Measurements from ENCODE around the gene LRRC23. TPM values are rescaled to one million over a fixed set of nuclear protein-coding genes. Genes with fewer than 3 reads are reported as not detected.

LRRC23 gene
- total and polyA plus RNA-seq, 3 donors from 2014 or later: 32.7 to 112 (median 33.9) TPM

- 35 to 38% methylated on average over 11 to 16 of the region's 16 CpGs for WGBS, 2 donors
- intact Hi-C loops (cut with DNase I; ENCODE audit: low total_unique reads): no loop called here
- peak overlapping the region; percentile 55 to 68 for H3K27ac ChIP-seq
- H3K36me3 ChIP-seq (ENCODE audit: low read depth, missing control alignments): no peaks in the 10 kb centered on the region
- no peak for TF ChIP-seq CTCF (IDR thresholded peaks at IDR 0.05)
- TF ChIP-seq POLR2A (IDR thresholded peaks at IDR 0.05): no peak
- no peak overlapping the region for H3K4me3 ChIP-seq
- H3K27me3 ChIP-seq: no peaks in the 10 kb centered on the region
- H3K9me3 ChIP-seq: no peaks in the 10 kb centered on the region
- DNase-seq: peak; percentile 62
- peaks cover 22% of the 10 kb centered on the region for H3K4me1 ChIP-seq
These were observed 57.2 kb downstream of the LRRC23 start for GRCh38 chr12:6961695-6962284.

GRCh38 chr12:6962285-6963015, 57.8 kb downstream of the LRRC23 start:
- DNase-seq: no peak
- WGBS, 2 donors: 85 to 90% methylated on average over 12 to 25 of the region's 25 CpGs
- Histone ChIP-seq H3K36me3 (ENCODE audit: low read depth, missing control alignments) (no peaks in the 10 kb centered on the region), H3K27ac (peak overlapping the region; percentile 55 to 68), H3K4me1 (peaks cover 22% of the 10 kb centered on the region), H3K27me3 (no peaks in the 10 kb centered on the region), H3K9me3 (no peaks in the 10 kb centered on the region), H3K4me3 (no peak overlapping the region)
- TF ChIP-seq CTCF (IDR thresholded peaks at IDR 0.05): no peak
- no peak for TF ChIP-seq POLR2A (IDR thresholded peaks at IDR 0.05)
- intact Hi-C loops (cut with DNase I; ENCODE audit: low total_unique reads): no loop called here

- Histone ChIP-seq H3K9me3 (no peaks in the 10 kb centered on the region), H3K4me3 (no peak overlapping the region), H3K27me3 (no peaks in the 10 kb centered on the region), H3K4me1 (peaks cover 22% of the 10 kb centered on the region), H3K36me3 (ENCODE audit: low read depth, missing control alignments) (no peaks in the 10 kb centered on the region), H3K27ac (peak overlapping the region in 1 of 2 donors; percentile 68)
- WGBS, 2 donors: 83 to 85% methylated on average over 25 to 32 of the region's 32 CpGs
- intact Hi-C loops (cut with DNase I; ENCODE audit: low total_unique reads): no loop called here
- TF ChIP-seq POLR2A (IDR thresholded peaks at IDR 0.05) (no peak), CTCF (IDR thresholded peaks at IDR 0.05) (no peak)
- DNase-seq: no peak
These were observed 58.6 kb downstream of the LRRC23 start for GRCh38 chr12:6963016-6963731.

MicroRNA genes within 50 kb of the gene (microRNA counts, 767-probe panel; counts per million panel counts)
- microRNA hsa-miR-141-3p (0 to 152 counts per million in 2 donors), microRNA hsa-miR-200c-3p (0 to 152 counts per million in 2 donors)

Small RNAs within 50 kb of the gene (microRNA-seq; reads per million reads assigned to microRNA genes)
- gene MIR141 (ENCODE audit: borderline number of aligned reads in 2 of 2, borderline replicate concordance in 1 of 2) (2.8 to 9.0 reads per million in 2 donors), gene MIR200C (ENCODE audit: borderline number of aligned reads in 2 of 2, borderline replicate concordance in 1 of 2) (122 to 307 reads per million in 2 donors)

Small RNAs within 50 kb of the gene (small RNA-seq; reads per million reads assigned to genes)
- gene MIR141 (0.09 to 0.92 reads per million in 2 donors), gene MIR200C (0 to 1.5 reads per million in 2 donors), gene RNU7-1 (0 reads per million in 2 donors)

Other genes with a start within 250 kb of the LRRC23 start
- gene ING4, start 241.7 kb upstream of the LRRC23 start, total RNA-seq: 10 to 100 TPM; 58.3 to 63.0 TPM
- 48.1 TPM for gene ING4, start 241.7 kb upstream of the LRRC23 start, polyA plus RNA-seq (ENCODE audit: insufficient read depth, low read depth, low replicate concordance)
- 10 to 100 TPM; 78.5 to 85.1 TPM for gene ZNF384, start 215.4 kb upstream of the LRRC23 start, total RNA-seq
- gene ZNF384, start 215.4 kb upstream of the LRRC23 start, polyA plus RNA-seq (ENCODE audit: insufficient read depth, low read depth, low replicate concordance): 94.9 TPM
- gene PIANP, start 204.0 kb upstream of the LRRC23 start, total RNA-seq: 1 to 10 TPM; 3.3 to 5.8 TPM
- 7.6 TPM for gene PIANP, start 204.0 kb upstream of the LRRC23 start, polyA plus RNA-seq (ENCODE audit: insufficient read depth, low read depth, low replicate concordance)
- gene COPS7A, start 180.8 kb upstream of the LRRC23 start, total RNA-seq: 10 to 100 TPM; 68.3 to 82.4 TPM
- gene COPS7A, start 180.8 kb upstream of the LRRC23 start, polyA plus RNA-seq (ENCODE audit: insufficient read depth, low read depth, low replicate concordance): 69.4 TPM
- 100 to 1,000 TPM; 211 to 242 TPM for gene MLF2, start 151.7 kb upstream of the LRRC23 start, total RNA-seq
- gene MLF2, start 151.7 kb upstream of the LRRC23 start, polyA plus RNA-seq (ENCODE audit: insufficient read depth, low read depth, low replicate concordance): 177 TPM
- 10 to 100 TPM; 53.4 to 64.3 TPM for gene PTMS, start 138.5 kb upstream of the LRRC23 start, total RNA-seq
- gene PTMS, start 138.5 kb upstream of the LRRC23 start, polyA plus RNA-seq (ENCODE audit: insufficient read depth, low read depth, low replicate concordance): 185 TPM
- gene LAG3, start 132.3 kb upstream of the LRRC23 start, total RNA-seq: 1 to 10 TPM; 4.1 to 7.1 TPM
- gene LAG3, start 132.3 kb upstream of the LRRC23 start, polyA plus RNA-seq (ENCODE audit: insufficient read depth, low read depth, low replicate concordance): 6.3 TPM
- 1 to 10 TPM; 2.0 to 4.5 TPM for gene CD4, start 115.3 kb upstream of the LRRC23 start, total RNA-seq
- gene CD4, start 115.3 kb upstream of the LRRC23 start, polyA plus RNA-seq (ENCODE audit: insufficient read depth, low read depth, low replicate concordance): 22.2 TPM
- gene GPR162, start 83.0 kb upstream of the LRRC23 start, total RNA-seq: 1 to 10 TPM in 1 of 2 donors, under 1 TPM in 1; 0.94 to 2.2 TPM
- 1.8 TPM for gene GPR162, start 83.0 kb upstream of the LRRC23 start, polyA plus RNA-seq (ENCODE audit: insufficient read depth, low read depth, low replicate concordance)
- gene P3H3, start 76.4 kb upstream of the LRRC23 start, total RNA-seq: 10 to 100 TPM; 13.1 to 18.8 TPM
- 19.2 TPM for gene P3H3, start 76.4 kb upstream of the LRRC23 start, polyA plus RNA-seq (ENCODE audit: insufficient read depth, low read depth, low replicate concordance)
- gene GNB3, start 63.9 kb upstream of the LRRC23 start, total RNA-seq: 1 to 10 TPM; 4.8 to 5.0 TPM
- 1.6 TPM for gene GNB3, start 63.9 kb upstream of the LRRC23 start, polyA plus RNA-seq (ENCODE audit: insufficient read depth, low read depth, low replicate concordance)
- gene CDCA3, start 53.5 kb upstream of the LRRC23 start, total RNA-seq: 10 to 100 TPM; 27.5 to 43.5 TPM
- 81.7 TPM for gene CDCA3, start 53.5 kb upstream of the LRRC23 start, polyA plus RNA-seq (ENCODE audit: insufficient read depth, low read depth, low replicate concordance)
- gene USP5, start 52.7 kb upstream of the LRRC23 start, total RNA-seq: 10 to 100 TPM; 96.1 to 97.5 TPM
- 154 TPM for gene USP5, start 52.7 kb upstream of the LRRC23 start, polyA plus RNA-seq (ENCODE audit: insufficient read depth, low read depth, low replicate concordance)
- 100 to 1,000 TPM; 347 to 356 TPM for gene TPI1, start 37.3 kb upstream of the LRRC23 start, total RNA-seq
- 544 TPM for gene TPI1, start 37.3 kb upstream of the LRRC23 start, polyA plus RNA-seq (ENCODE audit: insufficient read depth, low read depth, low replicate concordance)
- gene SPSB2, start 31.5 kb upstream of the LRRC23 start, total RNA-seq: 10 to 100 TPM; 11.6 to 22.0 TPM
- gene SPSB2, start 31.5 kb upstream of the LRRC23 start, polyA plus RNA-seq (ENCODE audit: insufficient read depth, low read depth, low replicate concordance): 21.3 TPM
- gene ENO2, start 9.8 kb downstream of the LRRC23 start, total RNA-seq: 1 to 10 TPM; 8.8 to 8.9 TPM
- 14.3 TPM for gene ENO2, start 9.8 kb downstream of the LRRC23 start, polyA plus RNA-seq (ENCODE audit: insufficient read depth, low read depth, low replicate concordance)
- 10 to 100 TPM; 63.4 to 73.2 TPM for gene ATN1, start 23.1 kb downstream of the LRRC23 start, total RNA-seq
- gene ATN1, start 23.1 kb downstream of the LRRC23 start, polyA plus RNA-seq (ENCODE audit: insufficient read depth, low read depth, low replicate concordance): 40.5 TPM
- gene RNU7-1, start 39.0 kb downstream of the LRRC23 start, total RNA-seq: not detected
- gene RNU7-1, start 39.0 kb downstream of the LRRC23 start, polyA plus RNA-seq (ENCODE audit: insufficient read depth, low read depth, low replicate concordance): not detected
- 100 to 1,000 TPM; 143 to 236 TPM for gene C12orf57, start 39.2 kb downstream of the LRRC23 start, total RNA-seq
- gene C12orf57, start 39.2 kb downstream of the LRRC23 start, polyA plus RNA-seq (ENCODE audit: insufficient read depth, low read depth, low replicate concordance): 141 TPM
- 1 to 10 TPM; 3.7 to 9.1 TPM for gene PTPN6, start 46.5 kb downstream of the LRRC23 start, total RNA-seq
- 19.1 TPM for gene PTPN6, start 46.5 kb downstream of the LRRC23 start, polyA plus RNA-seq (ENCODE audit: insufficient read depth, low read depth, low replicate concordance)
- 100 to 1,000 TPM; 118 to 153 TPM for gene PHB2, start 65.8 kb downstream of the LRRC23 start, total RNA-seq
- 97.3 TPM for gene PHB2, start 65.8 kb downstream of the LRRC23 start, polyA plus RNA-seq (ENCODE audit: insufficient read depth, low read depth, low replicate concordance)
- 10 to 100 TPM; 40.2 to 45.5 TPM for gene EMG1, start 66.1 kb downstream of the LRRC23 start, total RNA-seq
- gene EMG1, start 66.1 kb downstream of the LRRC23 start, polyA plus RNA-seq (ENCODE audit: insufficient read depth, low read depth, low replicate concordance): 36.7 TPM
- 10 to 100 TPM; 26.0 to 30.2 TPM for gene LPCAT3, start 113.7 kb downstream of the LRRC23 start, total RNA-seq
- 33.2 TPM for gene LPCAT3, start 113.7 kb downstream of the LRRC23 start, polyA plus RNA-seq (ENCODE audit: insufficient read depth, low read depth, low replicate concordance)
- gene C1S, start 155.9 kb downstream of the LRRC23 start, total RNA-seq: 100 to 1,000 TPM in 1 of 2 donors, 10 to 100 TPM in 1; 86.1 to 190 TPM
- gene C1S, start 155.9 kb downstream of the LRRC23 start, polyA plus RNA-seq (ENCODE audit: insufficient read depth, low read depth, low replicate concordance): 271 TPM
- 100 to 1,000 TPM in 1 of 2 donors, 10 to 100 TPM in 1; 51.4 to 174 TPM for gene C1R, start 187.6 kb downstream of the LRRC23 start, total RNA-seq
- gene C1R, start 187.6 kb downstream of the LRRC23 start, polyA plus RNA-seq (ENCODE audit: insufficient read depth, low read depth, low replicate concordance): 330 TPM
- gene C1RL, start 204.4 kb downstream of the LRRC23 start, total RNA-seq: 10 to 100 TPM; 23.9 to 31.8 TPM
- gene C1RL, start 204.4 kb downstream of the LRRC23 start, polyA plus RNA-seq (ENCODE audit: insufficient read depth, low read depth, low replicate concordance): 19.8 TPM
- 1 to 10 TPM; 1.1 to 4.0 TPM for gene RBP5, start 224.1 kb downstream of the LRRC23 start, total RNA-seq
- gene RBP5, start 224.1 kb downstream of the LRRC23 start, polyA plus RNA-seq (ENCODE audit: insufficient read depth, low read depth, low replicate concordance): 11.8 TPM
- gene CLSTN3, start 225.5 kb downstream of the LRRC23 start, total RNA-seq: 10 to 100 TPM; 18.8 to 22.7 TPM
- gene CLSTN3, start 225.5 kb downstream of the LRRC23 start, polyA plus RNA-seq (ENCODE audit: insufficient read depth, low read depth, low replicate concordance): 19.9 TPM